H9 (cell line): ENCODE measurements around the gene CCSER1. TPM values are rescaled to one million over a fixed set of nuclear protein-coding genes. Genes with fewer than 3 reads are reported as not detected.

Experiments used
- DNase-seq: peaks from one replicate; pipeline ENCODE4 v3.0.0-alpha.2; 2017
- H2AFZ ChIP-seq: one replicate; pipeline ENCODE4 v1.6.1; 2013; ENCODE audit warnings: mild to moderate bottlenecking, low read length, control low read depth, moderate library complexity
- H2AK5ac ChIP-seq: 2 replicates; pipeline ENCODE4 v1.6.1; 2013; ENCODE audit warnings: low read length, control low read depth, mixed read lengths; ENCODE audit not compliant: insufficient read length
- H2BK120ac ChIP-seq: one replicate; pipeline ENCODE4 v1.6.1; 2013; ENCODE audit warnings: low read depth, mild to moderate bottlenecking, low read length, control low read depth, inconsistent platforms; ENCODE audit not compliant: poor library complexity, severe bottlenecking
- H2BK12ac ChIP-seq: 2 replicates; pipeline ENCODE4 v1.6.1; 2013; ENCODE audit warnings: low read length, control low read depth, mixed read lengths, low read depth; ENCODE audit not compliant: insufficient read length
- H2BK15ac ChIP-seq: 2 replicates; pipeline ENCODE4 v1.6.1; 2013; ENCODE audit warnings: low read depth, low read length, control low read depth
- H2BK20ac ChIP-seq: one replicate; pipeline ENCODE4 v1.6.1; 2013; ENCODE audit warnings: low read depth, mild to moderate bottlenecking, low read length, control low read depth, inconsistent platforms; ENCODE audit not compliant: poor library complexity, severe bottlenecking
- H2BK5ac ChIP-seq: 2 replicates; pipeline ENCODE4 v1.6.1; 2013; ENCODE audit warnings: low read length, control low read depth, mixed read lengths; ENCODE audit not compliant: insufficient read length
- H3K14ac ChIP-seq: 2 replicates; pipeline ENCODE4 v1.6.1; 2013; ENCODE audit warnings: low read length, control low read depth; ENCODE audit not compliant: insufficient read depth
- H3K18ac ChIP-seq: 2 replicates; pipeline ENCODE4 v1.6.1; 2013; ENCODE audit warnings: low read depth, mild to moderate bottlenecking, mixed read lengths, low read length, control low read depth; ENCODE audit not compliant: insufficient read length
- H3K23ac ChIP-seq: 2 replicates; pipeline ENCODE4 v1.6.1; 2013; ENCODE audit warnings: low read length, control low read depth, mixed read lengths, low read depth; ENCODE audit not compliant: insufficient read length
- H3K23me2 ChIP-seq: 2 replicates; pipeline ENCODE4 v1.6.1; 2013; ENCODE audit warnings: low read depth, mild to moderate bottlenecking, mixed read lengths, low read length, control low read depth; ENCODE audit not compliant: insufficient read length, poor library complexity, severe bottlenecking
- H3K27ac ChIP-seq: 2 replicates; pipeline ENCODE4 v1.5.1; 2013; ENCODE audit warnings: low read length, control low read depth, mixed read lengths, low read depth; ENCODE audit not compliant: insufficient read length
- H3K27me3 ChIP-seq: 2 replicates; pipeline ENCODE4 v1.6.1; 2013; ENCODE audit warnings: low read length, control low read depth, inconsistent platforms; ENCODE audit not compliant: insufficient read depth
- H3K4ac ChIP-seq: 2 replicates; pipeline ENCODE4 v1.6.1; 2013; ENCODE audit warnings: low read depth, mild to moderate bottlenecking, control low read depth, inconsistent platforms, low read length, moderate library complexity
- H3K4me1 ChIP-seq: 2 replicates; pipeline ENCODE4 v1.6.1; 2013; ENCODE audit warnings: low read length, control low read depth, inconsistent platforms; ENCODE audit not compliant: insufficient read depth
- H3K4me2 ChIP-seq: 2 replicates; pipeline ENCODE4 v1.6.1; 2013; ENCODE audit warnings: low read length, control low read depth, mixed read lengths; ENCODE audit not compliant: insufficient read length, insufficient read depth
- H3K56ac ChIP-seq: 2 replicates; pipeline ENCODE4 v1.6.1; 2013; ENCODE audit warnings: low read depth, mild to moderate bottlenecking, mixed read lengths, low read length, control low read depth; ENCODE audit not compliant: insufficient read length
- H3K79me1 ChIP-seq: 2 replicates; pipeline ENCODE4 v1.6.1; 2013; ENCODE audit warnings: low read depth, mild to moderate bottlenecking, moderate library complexity, low read length, control low read depth, inconsistent platforms; ENCODE audit not compliant: insufficient read depth, poor library complexity, severe bottlenecking
- H3K79me2 ChIP-seq: 2 replicates; pipeline ENCODE4 v1.6.1; 2013; ENCODE audit warnings: low read length, control low read depth, inconsistent platforms; ENCODE audit not compliant: insufficient read depth
- H3K9ac ChIP-seq: 2 replicates; pipeline ENCODE4 v1.6.1; 2013; ENCODE audit warnings: low read length, control low read depth, mixed read lengths; ENCODE audit not compliant: insufficient read length; ENCODE audit errors: extremely low read depth
- H3K9me3 ChIP-seq: one replicate; pipeline ENCODE4 v1.6.1; 2013; ENCODE audit warnings: low read depth, low read length, inconsistent platforms; ENCODE audit not compliant: control insufficient read depth
- H3T11ph ChIP-seq: one replicate; pipeline ENCODE4 v1.6.1; 2013; ENCODE audit warnings: mild to moderate bottlenecking, low read length, control low read depth, inconsistent platforms
- H4K20me1 ChIP-seq: one replicate; pipeline ENCODE4 v1.6.1; 2013; ENCODE audit not compliant: control insufficient read depth, insufficient read length, insufficient read depth
- H4K5ac ChIP-seq: 2 replicates; pipeline ENCODE4 v1.6.1; 2013; ENCODE audit warnings: low read depth, mild to moderate bottlenecking, mixed read lengths, low read length, control low read depth; ENCODE audit not compliant: insufficient read length
- H4K8ac ChIP-seq: replicated peaks from 2 replicates; pipeline ENCODE4 v1.6.1; 2013; ENCODE audit warnings: low read length, control low read depth, mixed read lengths, low read depth; ENCODE audit not compliant: insufficient read length
- H4K91ac ChIP-seq: 2 replicates; pipeline ENCODE4 v1.6.1; 2013; ENCODE audit warnings: low read depth, mild to moderate bottlenecking, moderate library complexity, mixed read lengths, low read length, control low read depth; ENCODE audit not compliant: insufficient read length
- H3K27ac Mint-ChIP-seq, 3 experiments: 2 replicates in 2 of 3; 3 replicates in 1 of 3; pipeline ENCODE4 v1.8.0; 2020 to 2021; ENCODE audit warnings: mixed read lengths in 3 of 3, mild to moderate bottlenecking in 1 of 3, moderate library complexity in 1 of 3
- H3K27me3 Mint-ChIP-seq: 2 replicates; pipeline ENCODE4 v1.8.0; 2021; ENCODE audit warnings: low read depth, mild to moderate bottlenecking, moderate library complexity, mixed read lengths
- H3K36me3 Mint-ChIP-seq, 3 experiments: 2 replicates in 2 of 3; 3 replicates in 1 of 3; pipeline ENCODE4 v1.8.0; 2020 to 2021; ENCODE audit warnings: low read depth in 3 of 3, mixed read lengths in 3 of 3; ENCODE audit not compliant: insufficient read depth in 1 of 3
- H3K4me1 Mint-ChIP-seq, 2 experiments: 2 replicates each; pipeline ENCODE4 v1.8.0; 2020; ENCODE audit warnings: mixed read lengths in 2 of 2
- H3K4me3 Mint-ChIP-seq, 2 experiments: 2 replicates in 1 of 2; 3 replicates in 1 of 2; pipeline ENCODE4 v1.8.0; 2020 to 2021; ENCODE audit warnings: mild to moderate bottlenecking in 2 of 2, mixed read lengths in 2 of 2, moderate library complexity in 1 of 2
- H3K9me3 Mint-ChIP-seq, 2 experiments: 2 replicates in 1 of 2; 3 replicates in 1 of 2; pipeline ENCODE4 v1.8.0; 2020; ENCODE audit warnings: mild to moderate bottlenecking in 2 of 2, mixed read lengths in 2 of 2, moderate library complexity in 1 of 2
- WGBS: extraction: QIAGEN DNeasy Blood & Tissue Kit; methylation state at CpG from one replicate; pipeline ENCODE4 v1.1.7; 2013; ENCODE audit warnings: missing lambda C conversion rate, low lambda C conversion rate, mixed read lengths; ENCODE audit not compliant: insufficient read length; ENCODE audit errors: extremely low coverage; 5-methylcytosine and 5-hydroxymethylcytosine counted together
- total RNA-seq: library from RNA; stranded (reverse); gene quantifications from 2 replicates; pipeline ENCODE4 v1.2.1, GENCODE V29; 2021
- TF ChIP-seq, protein P1 (sequence below): fragments of 200-600 bp; sonication (generic); conservative IDR thresholded peaks from 3 replicates; pipeline ENCODE4 v1.8.0; 2021; ENCODE audit warnings: antibody characterized with exemption, mild to moderate bottlenecking

The CCSER1 gene
- total RNA-seq, 1 experiment from 2014 or later: 0.37 TPM

DNA sequence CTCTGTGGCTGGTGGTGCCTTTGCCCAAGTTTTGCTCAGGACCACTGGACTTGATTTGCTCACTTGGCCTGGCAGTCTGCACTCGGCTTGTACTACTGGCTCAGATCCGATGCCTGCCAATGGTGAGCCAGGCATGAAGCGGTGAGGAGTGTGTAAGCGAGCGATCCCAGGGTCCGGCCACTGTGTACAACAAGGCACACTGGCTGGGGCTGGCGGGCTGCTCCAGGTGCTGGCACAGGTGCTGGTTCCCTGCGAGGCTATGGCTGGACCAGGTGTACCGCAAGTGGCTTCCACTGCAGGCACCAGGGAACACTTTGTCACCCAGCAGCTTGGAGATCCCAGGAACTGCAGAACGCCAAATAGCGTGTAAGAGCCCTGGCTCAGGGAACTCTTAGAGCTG lies 329.7 kb downstream of the CCSER1 start:
- TF ChIP-seq, protein P1, sequence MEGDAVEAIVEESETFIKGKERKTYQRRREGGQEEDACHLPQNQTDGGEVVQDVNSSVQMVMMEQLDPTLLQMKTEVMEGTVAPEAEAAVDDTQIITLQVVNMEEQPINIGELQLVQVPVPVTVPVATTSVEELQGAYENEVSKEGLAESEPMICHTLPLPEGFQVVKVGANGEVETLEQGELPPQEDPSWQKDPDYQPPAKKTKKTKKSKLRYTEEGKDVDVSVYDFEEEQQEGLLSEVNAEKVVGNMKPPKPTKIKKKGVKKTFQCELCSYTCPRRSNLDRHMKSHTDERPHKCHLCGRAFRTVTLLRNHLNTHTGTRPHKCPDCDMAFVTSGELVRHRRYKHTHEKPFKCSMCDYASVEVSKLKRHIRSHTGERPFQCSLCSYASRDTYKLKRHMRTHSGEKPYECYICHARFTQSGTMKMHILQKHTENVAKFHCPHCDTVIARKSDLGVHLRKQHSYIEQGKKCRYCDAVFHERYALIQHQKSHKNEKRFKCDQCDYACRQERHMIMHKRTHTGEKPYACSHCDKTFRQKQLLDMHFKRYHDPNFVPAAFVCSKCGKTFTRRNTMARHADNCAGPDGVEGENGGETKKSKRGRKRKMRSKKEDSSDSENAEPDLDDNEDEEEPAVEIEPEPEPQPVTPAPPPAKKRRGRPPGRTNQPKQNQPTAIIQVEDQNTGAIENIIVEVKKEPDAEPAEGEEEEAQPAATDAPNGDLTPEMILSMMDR: no peak
- no peaks in the 10 kb centered on the region for H4K20me1 ChIP-seq
- H3K27ac ChIP-seq: no peak overlapping the region
- H2BK15ac ChIP-seq: no peak overlapping the region
- no peak overlapping the region for H3K14ac ChIP-seq
- H4K5ac ChIP-seq: no peak overlapping the region
- no peak overlapping the region for H2BK12ac ChIP-seq
- no peaks in the 10 kb centered on the region for H3K23me2 ChIP-seq
- no peak for DNase-seq
- no peaks in the 10 kb centered on the region for H3K79me1 ChIP-seq
- no peak overlapping the region for H4K91ac ChIP-seq
- no peak overlapping the region for H2BK5ac ChIP-seq
- H3K18ac ChIP-seq: no peak overlapping the region
- H3K4ac ChIP-seq: no peak overlapping the region
- H4K8ac ChIP-seq: no peak overlapping the region
- Mint-ChIP-seq H3K9me3 (peaks cover 9 to 20% of the 10 kb centered on the region in 2 experiments; a peak in 4 of 5 replicates), H3K4me1 (no peaks in the 10 kb centered on the region), H3K27ac (no peak overlapping the region), H3K36me3 (peaks cover 0 to 25% (median 10%) of the 10 kb centered on the region in 3 experiments; a peak in 4 of 7 replicates), H3K4me3 (no peak overlapping the region), H3K27me3 (no peaks in the 10 kb centered on the region)
- H3K4me2 ChIP-seq: no peak overlapping the region
- no peak overlapping the region for H3K23ac ChIP-seq
- peaks cover 15% of the 10 kb centered on the region for H3K9me3 ChIP-seq
- no peak overlapping the region for H3K9ac ChIP-seq
- no peaks in the 10 kb centered on the region for H3K4me1 ChIP-seq
- H2BK120ac ChIP-seq: no peak overlapping the region
- no peaks in the 10 kb centered on the region for H3K79me2 ChIP-seq
- no peak overlapping the region for H2AFZ ChIP-seq
- no peak overlapping the region for H3T11ph ChIP-seq
- H2BK20ac ChIP-seq: no peak overlapping the region
- H3K56ac ChIP-seq: no peak overlapping the region
- no peak overlapping the region for H2AK5ac ChIP-seq
- WGBS: no CpG with 5 or more reads among the region's 11 CpGs
- H3K27me3 ChIP-seq: no peaks in the 10 kb centered on the region
